GM12864 (cell line): ENCODE data around the gene EVL.

Source experiments
- DNase-seq: peaks from one replicate; pipeline ENCODE4 v3.0.0-alpha.2; 2011; ENCODE audit warnings: low read depth
- H3K4me3 ChIP-seq: 2 replicates; pipeline ENCODE4 v1.5.1; 2011; ENCODE audit warnings: mild to moderate bottlenecking, low read depth, low read length, control low read depth
- TF ChIP-seq, protein P1 (sequence below): IDR thresholded peaks from 2 replicates; pipeline ENCODE4 v1.5.1; 2011; ENCODE audit warnings: low read depth, mild to moderate bottlenecking, moderate library complexity, low read length, control low read depth, inconsistent platforms; ENCODE audit errors: missing control alignments

EVL gene

DNA sequence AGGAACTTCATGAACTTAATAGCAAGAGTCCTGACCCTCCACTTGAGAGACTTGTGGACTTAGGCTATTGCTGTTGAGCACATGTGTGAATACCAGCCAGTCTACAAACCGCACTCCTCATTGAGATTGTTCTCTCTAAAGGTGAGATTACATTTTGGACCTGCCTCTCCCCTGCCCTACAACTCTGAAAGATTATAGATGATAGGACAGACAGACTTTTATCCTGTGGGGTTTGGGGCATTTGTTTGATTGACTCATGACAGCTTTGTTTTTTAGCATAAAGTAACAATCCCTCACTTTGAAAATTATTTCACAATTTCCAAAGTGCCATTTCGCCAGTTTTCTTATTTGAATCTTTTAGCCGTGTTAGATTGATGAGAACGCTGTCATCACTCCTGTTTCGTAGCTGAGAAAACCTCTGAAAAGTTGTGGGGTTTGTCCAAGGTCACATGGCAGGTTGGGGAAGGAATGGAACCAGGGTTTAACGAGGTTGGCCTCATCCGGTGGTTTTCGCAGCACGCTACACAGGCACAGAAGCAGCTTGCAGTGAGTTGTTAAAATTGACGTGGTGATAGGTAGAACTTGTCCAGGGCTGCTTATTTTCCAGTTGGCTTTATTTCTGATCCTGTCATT is 836 bp downstream of the EVL start:
- H3K4me3 ChIP-seq: peak overlapping the region; percentile 54
- peak; percentile 87 for DNase-seq
- TF ChIP-seq, protein P1, sequence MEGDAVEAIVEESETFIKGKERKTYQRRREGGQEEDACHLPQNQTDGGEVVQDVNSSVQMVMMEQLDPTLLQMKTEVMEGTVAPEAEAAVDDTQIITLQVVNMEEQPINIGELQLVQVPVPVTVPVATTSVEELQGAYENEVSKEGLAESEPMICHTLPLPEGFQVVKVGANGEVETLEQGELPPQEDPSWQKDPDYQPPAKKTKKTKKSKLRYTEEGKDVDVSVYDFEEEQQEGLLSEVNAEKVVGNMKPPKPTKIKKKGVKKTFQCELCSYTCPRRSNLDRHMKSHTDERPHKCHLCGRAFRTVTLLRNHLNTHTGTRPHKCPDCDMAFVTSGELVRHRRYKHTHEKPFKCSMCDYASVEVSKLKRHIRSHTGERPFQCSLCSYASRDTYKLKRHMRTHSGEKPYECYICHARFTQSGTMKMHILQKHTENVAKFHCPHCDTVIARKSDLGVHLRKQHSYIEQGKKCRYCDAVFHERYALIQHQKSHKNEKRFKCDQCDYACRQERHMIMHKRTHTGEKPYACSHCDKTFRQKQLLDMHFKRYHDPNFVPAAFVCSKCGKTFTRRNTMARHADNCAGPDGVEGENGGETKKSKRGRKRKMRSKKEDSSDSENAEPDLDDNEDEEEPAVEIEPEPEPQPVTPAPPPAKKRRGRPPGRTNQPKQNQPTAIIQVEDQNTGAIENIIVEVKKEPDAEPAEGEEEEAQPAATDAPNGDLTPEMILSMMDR: no peak

DNA sequence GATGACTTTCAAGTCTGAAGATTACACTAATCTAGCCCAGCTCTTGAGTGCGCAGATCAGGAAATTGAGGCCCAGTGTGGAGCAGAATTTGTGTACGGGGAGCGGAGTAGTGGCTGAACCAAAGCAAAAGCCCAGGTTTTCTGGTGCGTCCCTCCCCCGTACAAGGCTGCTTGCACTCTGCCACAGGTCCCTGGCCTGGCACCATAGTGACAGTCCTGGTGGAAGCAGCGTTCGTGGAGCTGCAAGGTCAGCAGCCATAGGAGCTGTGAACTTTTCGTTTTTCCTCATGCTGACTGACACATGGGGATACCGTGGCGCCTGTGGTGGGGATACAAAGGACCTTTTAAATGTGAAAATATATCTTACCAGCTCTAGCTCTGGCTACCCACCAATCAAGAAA is 1.7 kb downstream of the EVL start:
- TF ChIP-seq, protein P1: no peak
- DNase-seq: no peak
- H3K4me3 ChIP-seq: peak overlapping the region; percentile 54

DNA sequence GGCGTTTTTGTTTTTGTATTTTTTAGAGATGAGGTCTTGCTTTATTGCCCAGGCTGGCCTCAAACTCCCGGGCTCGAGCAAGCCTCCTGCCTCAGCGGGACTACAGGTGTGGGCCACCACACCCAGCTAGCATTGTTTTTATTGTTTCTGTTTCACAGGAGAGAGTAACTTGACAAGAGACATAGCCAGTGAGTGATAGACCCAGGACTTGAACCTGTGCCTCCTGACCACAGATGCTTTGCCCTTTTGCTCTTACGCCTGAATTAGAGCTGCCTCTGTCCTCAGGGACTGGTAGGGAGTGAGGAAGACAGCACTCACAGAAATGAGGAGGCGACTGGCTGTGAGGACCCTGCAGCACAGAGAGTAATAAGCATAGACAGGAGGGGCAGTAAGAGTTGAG is 2.3 kb downstream of the EVL start:
- H3K4me3 ChIP-seq: peak overlapping the region; percentile 54
- no peak for DNase-seq
- TF ChIP-seq, protein P1: no peak

DNA sequence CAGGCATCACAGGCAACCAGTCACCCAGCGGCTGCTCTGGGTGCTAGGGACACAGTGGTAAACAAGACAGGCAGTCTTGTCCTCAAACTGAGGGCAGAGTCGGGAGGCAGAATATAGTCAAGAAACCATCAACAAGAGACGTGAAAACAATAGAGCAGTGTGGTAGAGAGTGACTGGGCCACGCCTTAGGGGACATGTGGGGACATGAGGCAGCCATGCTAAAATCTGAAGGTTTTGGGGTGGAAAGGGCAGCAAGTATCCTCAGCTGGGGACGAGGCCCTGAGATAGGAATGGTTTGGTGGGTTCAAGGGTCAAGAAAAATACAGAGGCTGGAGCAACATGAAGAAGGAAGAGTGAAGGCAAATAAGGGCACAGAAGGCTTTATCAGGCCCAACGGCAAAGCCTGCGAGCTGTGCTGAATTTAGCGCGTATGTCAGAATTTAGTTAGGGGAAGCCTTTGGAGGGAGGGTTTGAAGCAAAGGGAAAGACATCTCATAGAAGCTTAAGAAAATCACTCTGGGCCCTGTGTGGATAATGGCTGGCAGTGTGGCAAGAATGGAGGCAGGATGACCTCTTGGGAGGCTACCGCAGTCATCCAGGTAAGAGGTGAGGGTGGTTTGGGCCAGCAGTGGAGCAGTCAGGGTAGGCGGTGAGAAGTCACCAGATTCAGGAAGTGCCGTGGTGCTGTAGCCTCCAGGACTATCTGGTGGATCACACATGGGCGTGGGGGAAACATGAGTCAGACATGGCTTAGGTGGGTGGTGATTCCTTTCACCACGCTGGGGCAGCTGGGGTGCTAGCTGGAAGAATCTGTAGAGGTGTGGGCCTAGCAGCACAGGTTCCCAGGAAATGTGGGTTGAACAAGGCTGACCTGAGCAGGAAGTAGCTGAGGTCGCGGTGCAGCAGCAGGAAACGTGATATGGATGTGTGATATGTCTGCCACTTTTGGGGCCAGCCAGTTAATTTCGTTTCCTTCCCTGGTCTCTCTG is 3.0 kb downstream of the EVL start:
- TF ChIP-seq, protein P1: no peak
- DNase-seq: peak; percentile 79
- H3K4me3 ChIP-seq: peak overlapping the region; percentile 54

DNA sequence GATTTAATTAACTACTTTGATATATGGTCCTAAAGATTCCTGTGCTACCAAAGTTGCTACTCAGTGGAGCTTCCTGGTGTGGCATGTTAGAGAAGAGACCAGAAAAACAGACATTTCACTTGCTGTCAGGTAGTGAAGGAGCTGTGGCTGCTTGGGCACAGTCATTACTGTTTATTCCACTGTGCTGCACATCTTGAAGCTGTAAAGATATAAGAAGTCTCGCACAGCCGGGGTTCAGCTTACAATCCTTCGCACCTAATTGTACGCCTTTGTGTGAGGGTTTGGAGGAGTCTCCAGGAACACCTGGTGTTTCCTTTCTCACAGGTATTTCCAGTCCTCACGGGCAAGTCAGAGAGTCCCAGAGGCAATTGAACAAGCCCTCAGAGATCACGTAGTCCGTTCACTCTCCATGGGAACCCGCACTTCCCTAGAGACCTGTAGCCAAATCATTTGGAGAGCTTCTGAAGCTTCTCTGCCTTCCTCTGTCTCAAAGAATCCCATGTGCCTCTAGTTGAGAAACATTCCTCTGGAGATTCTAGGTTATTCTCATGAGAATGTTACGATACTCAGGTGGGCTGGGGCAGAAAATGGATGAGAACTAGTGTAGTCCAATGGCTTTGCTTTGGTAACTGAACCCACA is 4.1 kb downstream of the EVL start:
- DNase-seq: no peak
- H3K4me3 ChIP-seq: peak overlapping the region; percentile 54
- TF ChIP-seq, protein P1: no peak

DNA sequence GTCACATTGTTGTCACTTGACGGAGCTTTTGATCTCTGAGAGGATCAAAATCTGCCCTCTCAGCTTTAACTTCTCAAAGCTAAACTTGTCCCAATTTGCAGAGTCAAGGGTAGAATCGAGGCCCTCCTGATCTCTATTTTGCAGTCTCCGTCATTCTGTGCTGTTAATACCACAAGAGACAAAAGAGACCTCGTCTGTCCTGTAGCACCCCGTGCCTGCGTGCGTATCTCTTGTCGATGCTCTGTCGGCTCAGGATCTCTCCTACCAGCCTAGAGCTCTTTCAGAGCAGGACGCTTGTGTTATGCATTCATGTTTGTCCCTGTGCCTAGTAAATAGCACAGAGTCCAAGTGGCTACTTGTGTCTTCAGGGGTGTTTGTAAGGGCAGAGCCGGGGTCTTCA is 5.1 kb downstream of the EVL start:
- no peak overlapping the region for H3K4me3 ChIP-seq
- DNase-seq: no peak
- TF ChIP-seq, protein P1: no peak
